Endodermal cell (in vitro differentiated cells): ENCODE data around the gene EGLN1. TPM values are rescaled to one million over a fixed set of nuclear protein-coding genes. Genes with fewer than 3 reads are reported as not detected.

Source experiments
- DNase-seq: peaks from one replicate; pipeline ENCODE4 v3.0.0-alpha.2; 2017
- H3K27ac ChIP-seq: 2 replicates; pipeline ENCODE4 v1.5.1; 2013; ENCODE audit warnings: mild to moderate bottlenecking, low read depth, low read length, moderate library complexity
- H3K27me3 ChIP-seq: 2 replicates; pipeline ENCODE4 v1.6.1; 2013; ENCODE audit warnings: mild to moderate bottlenecking, low read length, moderate library complexity; ENCODE audit not compliant: insufficient read depth, control insufficient read depth, poor library complexity, severe bottlenecking
- H3K36me3 ChIP-seq: 2 replicates; pipeline ENCODE4 v1.7.0; 2013; ENCODE audit warnings: mild to moderate bottlenecking, low read length, moderate library complexity; ENCODE audit not compliant: control insufficient read depth, insufficient read depth
- H3K4me1 ChIP-seq: one replicate; pipeline ENCODE4 v1.7.0; 2013; ENCODE audit warnings: low read length; ENCODE audit not compliant: control insufficient read depth, insufficient read depth
- H3K4me3 ChIP-seq: 2 replicates; pipeline ENCODE4 v1.5.1; 2013; ENCODE audit warnings: mild to moderate bottlenecking, low read length, moderate library complexity
- H3K9ac ChIP-seq: 2 replicates; pipeline ENCODE4 v1.6.1; 2013; ENCODE audit warnings: mild to moderate bottlenecking, low read length, moderate library complexity; ENCODE audit not compliant: poor library complexity, severe bottlenecking; ENCODE audit errors: extremely low read depth
- H3K9me3 ChIP-seq: 2 replicates; pipeline ENCODE4 v1.6.1; 2013; ENCODE audit warnings: mild to moderate bottlenecking, low read length, moderate library complexity; ENCODE audit not compliant: control insufficient read depth
- H3K27ac Mint-ChIP-seq: 2 replicates; pipeline ENCODE4 v1.8.0; 2020; ENCODE audit warnings: mixed read lengths
- H3K27me3 Mint-ChIP-seq: 2 replicates; pipeline ENCODE4 v1.8.0; 2021; ENCODE audit warnings: mild to moderate bottlenecking, mixed read lengths; ENCODE audit not compliant: insufficient read depth
- H3K36me3 Mint-ChIP-seq: 2 replicates; pipeline ENCODE4 v1.8.0; 2020; ENCODE audit warnings: low read depth, mixed read lengths
- H3K4me1 Mint-ChIP-seq: 2 replicates; pipeline ENCODE4 v1.8.0; 2020; ENCODE audit warnings: mixed read lengths
- H3K4me3 Mint-ChIP-seq: 2 replicates; pipeline ENCODE4 v1.8.0; 2020; ENCODE audit warnings: mild to moderate bottlenecking, moderate library complexity, mixed read lengths
- H3K9me3 Mint-ChIP-seq: 2 replicates; pipeline ENCODE4 v1.8.0; 2020; ENCODE audit warnings: mild to moderate bottlenecking, mixed read lengths
- CTCF ChIP-seq: fragments of 200-600 bp; sonication (generic); conservative IDR thresholded peaks from 2 replicates; pipeline ENCODE4 v1.5.0; 2021; ENCODE audit warnings: antibody characterized with exemption, mild to moderate bottlenecking
- WGBS, 2 experiments: methylation state at CpG; one replicate each; pipeline versions ENCODE4 v1.1.5 to v1.1.7; 2013; ENCODE audit warnings: missing lambda C conversion rate in 2 of 2, mixed read lengths in 1 of 2; ENCODE audit not compliant: insufficient coverage in 1 of 2, insufficient read length in 1 of 2; 5-methylcytosine and 5-hydroxymethylcytosine counted together
- total RNA-seq, 2 donors: library from RNA; stranded (reverse); fragmentation: NEBNext Ultra II Directional in 1 of 2; extraction: Animal tissue kit (Norgen Biotek cat#: 25700) in 1 of 2; gene quantifications; 2 replicates in 1 of 2; 3 replicates in 1 of 2; pipeline ENCODE4 v1.2.1, GENCODE V29; 2021

The EGLN1 gene
- total RNA-seq, 2 donors from 2014 or later = 12.2 to 17.4 TPM

GRCh38 chr1:231416901-231417300 lies 5.2 kb downstream of the EGLN1 start:
- Histone ChIP-seq H3K36me3 (no peaks in the 10 kb centered on the region), H3K27me3 (peaks cover 10% of the 10 kb centered on the region), H3K27ac (no peak overlapping the region), H3K4me3 (peak overlapping the region; percentile 90), H3K9ac (no peak overlapping the region), H3K9me3 (no peaks in the 10 kb centered on the region), H3K4me1 (peaks cover 4% of the 10 kb centered on the region)
- Mint-ChIP-seq H3K36me3 (peaks cover 4% of the 10 kb centered on the region), H3K9me3 (no peaks in the 10 kb centered on the region), H3K27ac (no peak overlapping the region), H3K4me3 (no peak overlapping the region), H3K4me1 (peaks cover 23% of the 10 kb centered on the region), H3K27me3 (peaks cover 26% of the 10 kb centered on the region)
- DNase-seq = no peak
- WGBS, 2 experiments = 94% methylated on average over 1 of the region's 1 CpG; no CpG with 5 or more reads in 1 of the 2 experiments
- TF ChIP-seq CTCF = no peak

GRCh38 chr1:231415018-231415583 lies 7.0 kb downstream of the EGLN1 start:
- Histone ChIP-seq H3K9ac (no peak overlapping the region), H3K36me3 (no peaks in the 10 kb centered on the region), H3K4me3 (no peak overlapping the region), H3K4me1 (peaks cover 4% of the 10 kb centered on the region), H3K27me3 (peaks cover 10% of the 10 kb centered on the region), H3K27ac (no peak overlapping the region), H3K9me3 (no peaks in the 10 kb centered on the region)
- no peak for TF ChIP-seq CTCF
- Mint-ChIP-seq H3K4me3 (no peak overlapping the region), H3K27me3 (peaks cover 18% of the 10 kb centered on the region), H3K36me3 (peaks cover 4% of the 10 kb centered on the region), H3K9me3 (no peaks in the 10 kb centered on the region), H3K4me1 (peaks cover 23% of the 10 kb centered on the region), H3K27ac (no peak overlapping the region)
- no peak for DNase-seq
- 87 to 97% methylated on average over 2 to 5 of the region's 5 CpGs for WGBS, 2 experiments

- Mint-ChIP-seq H3K4me3 (no peak overlapping the region), H3K36me3 (peaks cover 4% of the 10 kb centered on the region), H3K27me3 (peaks cover 11% of the 10 kb centered on the region), H3K27ac (peak overlapping the region; percentile 2), H3K4me1 (peaks cover 16% of the 10 kb centered on the region), H3K9me3 (no peaks in the 10 kb centered on the region)
- TF ChIP-seq CTCF = no peak
- Histone ChIP-seq H3K9ac (no peak overlapping the region), H3K9me3 (no peaks in the 10 kb centered on the region), H3K4me1 (peaks cover under 1% of the 10 kb centered on the region), H3K4me3 (no peak overlapping the region), H3K27me3 (peaks cover 5% of the 10 kb centered on the region), H3K27ac (no peak overlapping the region), H3K36me3 (no peaks in the 10 kb centered on the region)
- WGBS, 2 experiments = 91 to 93% methylated on average over 6 to 7 of the region's 7 CpGs
- no peak for DNase-seq
These were observed 7.6 kb downstream of the EGLN1 start for GRCh38 chr1:231414260-231415016.
